Adipose tissue (tissue), 3 donors: Measurements from ENCODE around the gene BBS10. TPM values are rescaled to one million over a fixed set of nuclear protein-coding genes. Genes with fewer than 3 reads are reported as not detected.
"Not testable (repeated sequence)": the region's sequence is repeated elsewhere in the genome, so short reads cannot be mapped to it uniquely, and the experiment has no call there.

Experiments used
- H3K27ac ChIP-seq: one replicate; pipeline ENCODE4 v1.5.1; 2013; ENCODE audit warnings: low read depth, low read length
- WGBS, 3 donors: extraction: QIAGEN DNeasy Blood & Tissue Kit; methylation state at CpG; one replicate each; pipeline ENCODE4 v1.1.7; 2013; 5-methylcytosine and 5-hydroxymethylcytosine counted together
- polyA plus RNA-seq, 3 donors: library from polyadenylated mRNA; stranded (reverse); fragments of 200-250 nt; gene quantifications; one replicate each; pipeline ENCODE4 v1.2.3, GENCODE V29; 2013
- donor health status: healthy with polysubstance abuse.
- donor health status: Bipolar disorder and iron deficiency.
- donor health status: healthy.

The BBS10 gene
- 1 to 10 TPM; 3.2 to 6.7 (median 5.6) TPM for polyA plus RNA-seq

- WGBS, 3 donors: 1% methylated on average over 49 of the region's 49 CpGs
- no peak within 1 kb of the TSS for H3K27ac ChIP-seq
Measured at GRCh38 chr12:76348079-76348901, at the start of gene BBS10. Gene BBS10, minus strand, starts transcription at chr12:76348415. Its CDS starts 57 bp downstream, at chr12:76348358.

GRCh38 chr12:76391461-76391860 lies 43.2 kb upstream of the BBS10 start:
- WGBS, 3 donors: 92 to 100% (median 96%) methylated on average over 1 of the region's 1 CpG

GRCh38 chr12:76387614-76388013 lies 39.4 kb upstream of the BBS10 start:
- WGBS, 3 donors: 93 to 98% (median 94%) methylated on average over 2 of the region's 2 CpGs
- H3K27ac ChIP-seq: no peak overlapping the region

More at GRCh38 chr12:76391461-76391860, 43.2 kb upstream of the BBS10 start:
- H3K27ac ChIP-seq: no peak overlapping the region

- 93 to 97% (median 95%) methylated on average over 2 of the region's 2 CpGs for WGBS, 3 donors
- H3K27ac ChIP-seq: no peak overlapping the region
Measured at GRCh38 chr12:76384560-76384959, 36.3 kb upstream of the BBS10 start.

- WGBS, 3 donors: 96 to 100% (median 96%) methylated on average over 3 of the region's 3 CpGs
- no peak overlapping the region for H3K27ac ChIP-seq
Measured at GRCh38 chr12:76383988-76384387, 35.8 kb upstream of the BBS10 start.

- no peak overlapping the region for H3K27ac ChIP-seq
- 96 to 98% (median 96%) methylated on average over 1 of the region's 1 CpG for WGBS, 3 donors
Measured at GRCh38 chr12:76379261-76379660, 31.0 kb upstream of the BBS10 start.

- not testable (repeated sequence) for H3K27ac ChIP-seq
- 96 to 100% (median 96%) methylated on average over 1 of the region's 1 CpG for WGBS, 3 donors
Measured at GRCh38 chr12:76376876-76377275, 28.7 kb upstream of the BBS10 start.

DNA sequence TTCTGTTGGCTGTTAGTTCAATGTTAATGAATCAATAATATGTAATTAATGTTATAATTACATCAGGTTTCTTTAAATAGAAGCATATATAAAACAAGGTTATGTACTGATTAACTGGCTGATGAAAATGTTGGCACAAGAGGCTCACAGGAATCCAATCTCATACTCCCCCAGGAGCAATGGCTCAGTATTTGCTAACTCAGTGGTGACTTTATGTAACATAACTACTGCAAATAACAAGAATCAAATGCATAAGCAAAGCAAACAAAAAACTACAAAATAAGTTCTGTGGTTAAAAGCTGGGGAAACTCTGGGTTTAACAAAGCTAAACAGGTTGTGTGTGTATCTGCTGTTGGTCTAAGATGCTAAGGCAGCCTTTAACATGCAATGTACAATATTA lies 27.7 kb upstream of the BBS10 start:
- H3K27ac ChIP-seq: no peak overlapping the region

DNA sequence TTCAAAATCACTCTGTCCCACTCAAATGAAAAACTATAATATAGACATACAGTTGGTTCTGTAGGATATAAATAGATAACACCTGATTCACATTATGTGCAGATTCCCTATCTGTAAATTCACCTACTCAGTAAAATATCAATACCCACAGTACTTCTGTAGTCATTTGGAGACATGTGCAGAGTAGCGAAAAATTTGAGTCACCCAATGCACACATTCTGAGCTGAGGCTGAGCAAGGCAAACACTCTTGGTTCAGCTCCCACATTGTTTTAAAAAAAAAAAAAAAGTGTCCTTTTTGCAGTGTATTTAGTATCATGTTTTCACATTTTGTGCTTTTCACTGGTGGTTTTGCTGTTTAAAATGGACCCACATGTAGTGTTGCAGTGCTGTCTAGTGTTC lies 27.3 kb upstream of the BBS10 start:
- no peak overlapping the region for H3K27ac ChIP-seq
- 94 to 100% (median 97%) methylated on average over 1 of the region's 1 CpG for WGBS, 3 donors

GRCh38 chr12:76374386-76375020 lies 26.3 kb upstream of the BBS10 start:
- no peak overlapping the region for H3K27ac ChIP-seq
- 54 to 98% (median 86%) methylated on average over 1 of the region's 1 CpG for WGBS, 3 donors

DNA sequence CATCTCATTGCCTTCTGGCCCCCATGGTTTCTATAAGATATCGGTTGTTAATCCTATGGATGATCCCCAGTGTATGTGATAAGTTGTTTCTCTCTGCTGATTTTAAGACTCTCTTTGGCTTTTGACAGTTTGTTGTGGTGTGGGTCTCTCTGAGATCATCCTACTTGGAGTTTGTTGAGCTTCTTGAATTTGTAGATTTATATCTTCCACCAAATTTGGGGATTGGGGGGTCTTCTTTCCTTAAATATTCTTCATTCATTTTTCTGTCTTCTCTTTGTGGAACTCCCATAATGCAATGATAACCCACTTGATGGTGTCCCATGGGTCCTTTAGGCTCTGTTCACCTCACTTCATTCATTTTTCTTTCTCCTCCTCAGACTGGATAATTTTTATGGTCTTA lies 20.0 kb upstream of the BBS10 start:
- H3K27ac ChIP-seq: no peak overlapping the region
- 97 to 99% (median 98%) methylated on average over 1 of the region's 1 CpG for WGBS, 3 donors

GRCh38 chr12:76366163-76366562 lies 17.9 kb upstream of the BBS10 start:
- WGBS, 3 donors: 94 to 98% (median 97%) methylated on average over 1 of the region's 1 CpG
- H3K27ac ChIP-seq: no peak overlapping the region

GRCh38 chr12:76364131-76364530 lies 15.9 kb upstream of the BBS10 start:
- 95 to 99% (median 95%) methylated on average over 5 of the region's 5 CpGs for WGBS, 3 donors
- not testable (repeated sequence) for H3K27ac ChIP-seq

DNA sequence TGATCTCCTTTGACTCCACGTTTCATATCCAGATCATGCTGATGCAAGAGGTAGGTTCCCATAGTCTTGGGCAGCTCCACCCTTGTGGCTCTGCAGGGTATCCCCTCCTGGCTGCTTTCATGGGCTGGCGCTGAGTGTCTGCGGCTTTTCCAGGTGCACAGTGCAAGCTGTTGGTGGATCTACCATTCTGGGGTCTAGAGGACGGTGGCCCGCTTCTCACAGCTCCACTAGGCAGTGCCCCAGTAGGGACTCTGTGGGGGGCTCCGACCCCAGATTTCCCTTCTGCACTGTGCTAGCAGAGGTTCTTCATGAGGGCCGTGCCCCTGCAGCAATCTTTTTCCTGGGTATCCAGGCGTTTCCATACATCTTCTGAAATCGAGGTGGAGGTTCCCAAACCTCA lies 12.1 kb upstream of the BBS10 start:
- WGBS, 3 donors: 96 to 97% (median 96%) methylated on average over 9 of the region's 9 CpGs
- no peak overlapping the region for H3K27ac ChIP-seq

GRCh38 chr12:76356071-76356470 lies 7.9 kb upstream of the BBS10 start:
- H3K27ac ChIP-seq: no peak overlapping the region
- WGBS, 3 donors: 69 to 88% (median 83%) methylated on average over 1 of the region's 1 CpG

DNA sequence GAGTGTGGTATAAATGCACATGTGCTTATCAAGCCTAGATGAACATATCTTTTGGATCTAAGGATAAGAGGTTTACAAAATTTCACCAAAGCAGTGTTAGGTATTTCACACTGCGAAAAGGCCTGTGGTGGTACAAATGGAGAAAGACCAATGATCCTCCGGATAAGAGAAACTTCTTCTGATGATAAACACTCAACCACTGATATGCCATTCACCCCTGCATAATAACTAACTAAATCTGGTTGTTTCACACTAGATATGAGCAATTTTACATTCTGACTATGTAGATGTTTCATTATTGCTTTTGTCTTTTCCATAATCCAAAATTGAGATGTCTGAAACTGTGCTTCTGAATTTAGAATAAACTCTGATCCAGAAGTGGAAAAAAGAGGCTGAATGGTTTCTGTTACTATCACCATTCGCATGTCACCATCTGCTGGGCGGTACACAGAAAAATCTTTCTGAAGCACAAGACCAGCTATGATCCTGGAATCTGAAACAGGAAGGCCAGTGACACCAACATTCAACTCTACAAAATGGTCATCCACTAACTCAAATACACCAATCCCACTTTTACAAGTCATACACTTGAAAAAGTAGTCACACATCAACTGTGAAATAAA lies 1.3 kb downstream of the BBS10 start:
- WGBS, 3 donors: 52 to 66% (median 53%) methylated on average over 4 of the region's 4 CpGs
- no peak overlapping the region for H3K27ac ChIP-seq

DNA sequence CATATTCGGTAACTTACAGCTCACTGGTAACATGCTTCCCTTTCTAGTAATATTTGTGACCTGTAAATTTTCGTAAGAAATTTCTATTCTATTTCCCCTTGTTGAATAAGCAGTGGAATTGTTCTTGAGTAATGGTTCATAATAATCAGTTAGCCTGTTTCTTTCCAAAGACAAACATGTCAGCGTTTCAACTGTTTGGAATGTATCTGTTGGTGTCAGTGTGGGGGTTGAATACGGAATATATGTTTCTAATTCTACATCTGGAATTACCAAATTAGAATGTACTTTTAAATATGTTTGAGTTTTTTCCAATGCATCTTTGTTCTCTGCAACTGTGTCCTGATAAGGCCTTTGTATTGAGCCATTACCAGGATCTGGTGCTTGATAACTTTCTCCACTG lies 2.0 kb downstream of the BBS10 start:
- 77 to 86% (median 81%) methylated on average over 4 of the region's 4 CpGs for WGBS, 3 donors
- no peak overlapping the region for H3K27ac ChIP-seq

GRCh38 chr12:76345569-76345968 lies 2.6 kb downstream of the BBS10 start:
- 79 to 95% (median 85%) methylated on average over 1 of the region's 1 CpG for WGBS, 3 donors
- no peak overlapping the region for H3K27ac ChIP-seq

- no peak overlapping the region for H3K27ac ChIP-seq
- 84 to 93% (median 90%) methylated on average over 5 of the region's 5 CpGs for whole genome bisulfite sequencing, 3 donors
Measured at GRCh38 chr12:76341436-76342030, 6.7 kb downstream of the BBS10 start.
